Cortex of kidney (tissue), 1 donor: ENCODE measurements around the gene SLFN11.
"Not testable (repeated sequence)": the region's sequence is repeated elsewhere in the genome, so short reads cannot be mapped to it uniquely, and the experiment has no call there.

Source experiments
- DNase-seq: peaks from one replicate; lab custom pipeline; 2025; lab: John Stamatoyannopoulos, UW

SLFN11 gene

GRCh38 chr17:35352284-35352683 is 21.1 kb downstream of the SLFN11 start:
- no peak for DNase-seq

GRCh38 chr17:35350493-35350892 is 22.9 kb downstream of the SLFN11 start:
- DNase-seq = no peak

GRCh38 chr17:35345926-35346771 is 27.3 kb downstream of the SLFN11 start:
- no peak for DNase-seq

- no peak for DNase-seq
Measured at GRCh38 chr17:35345445-35345925, 27.9 kb downstream of the SLFN11 start.

DNA sequence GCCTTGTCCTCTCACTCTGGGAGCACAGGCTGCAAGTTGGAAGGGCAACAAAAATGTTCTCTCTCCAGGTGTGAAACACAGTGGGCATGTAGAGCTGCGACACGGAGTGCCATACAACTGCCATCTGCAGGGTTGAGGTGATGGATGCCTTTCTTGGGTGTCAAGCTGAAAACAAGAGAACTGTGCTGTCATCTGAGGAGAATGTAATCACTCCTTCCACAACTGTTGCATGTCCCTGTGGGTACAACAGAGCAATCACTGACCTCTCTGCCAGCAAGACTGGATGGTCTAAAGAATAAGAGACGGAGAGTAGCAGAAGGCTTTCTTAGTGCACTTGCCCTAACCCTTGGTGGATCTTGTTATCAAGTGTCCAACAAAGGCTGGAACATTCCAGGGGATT is 29.2 kb downstream of the SLFN11 start:
- DNase-seq = no peak

DNA sequence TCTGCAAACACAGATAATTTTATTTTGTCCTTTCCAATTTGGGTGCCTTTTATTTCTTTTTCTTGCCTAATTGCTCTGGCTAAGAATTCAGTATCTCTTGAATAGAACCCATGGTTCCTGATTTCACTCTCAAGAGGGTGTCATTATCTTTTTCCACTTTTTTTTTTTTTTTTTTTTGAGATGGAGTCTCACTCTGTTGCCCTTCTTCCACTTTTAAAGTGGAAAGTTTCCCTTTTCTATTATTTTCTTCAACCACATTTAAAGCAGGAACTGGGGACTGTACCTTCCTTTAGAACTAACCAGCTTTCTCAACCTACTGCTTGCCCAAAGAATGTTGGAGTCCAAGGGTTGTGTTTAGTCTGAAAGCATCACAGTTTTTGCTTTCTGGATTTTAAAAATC is 31.1 kb downstream of the SLFN11 start:
- DNase-seq = no peak

GRCh38 chr17:35341411-35341992 is 31.9 kb downstream of the SLFN11 start:
- DNase-seq = no peak

DNA sequence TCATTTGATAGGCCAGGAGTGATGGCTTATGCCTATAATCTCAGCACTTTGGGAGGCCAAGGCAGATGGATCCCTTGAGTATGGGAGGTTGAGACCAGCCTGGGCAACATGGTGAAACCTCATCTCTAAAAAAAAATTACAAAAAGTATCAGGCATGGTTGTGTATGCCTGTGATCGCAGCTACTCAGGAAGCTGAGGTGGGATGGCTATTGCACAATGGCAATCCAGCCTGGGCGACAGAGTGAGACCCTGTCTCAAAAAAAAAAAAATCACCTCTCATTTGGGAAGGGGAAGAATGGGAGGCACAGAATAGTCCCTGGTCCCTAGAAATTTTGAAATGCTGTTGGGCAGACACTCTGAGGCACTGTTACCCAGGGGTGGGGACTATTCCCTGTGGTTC is 35.2 kb downstream of the SLFN11 start:
- DNase-seq = no peak

DNA sequence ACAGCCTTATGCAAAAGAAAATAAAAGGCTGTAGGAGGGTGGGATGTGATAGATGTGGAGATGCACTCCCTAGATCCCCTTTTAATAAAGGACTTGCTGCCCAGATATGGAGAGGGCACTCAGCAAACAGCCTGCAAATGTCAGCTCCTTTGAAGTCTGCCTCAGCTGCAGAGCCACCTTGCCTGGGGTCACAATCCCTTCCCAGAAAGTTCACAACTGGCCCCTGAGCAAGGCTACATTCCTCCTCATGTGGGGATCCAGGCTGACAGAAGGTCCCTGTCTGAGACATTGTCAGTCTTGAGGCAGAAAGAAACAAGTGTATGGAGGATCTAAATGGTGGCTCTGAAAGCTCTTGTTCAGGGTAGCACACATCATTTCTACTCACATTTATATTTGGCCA is 36.1 kb downstream of the SLFN11 start:
- no peak for DNase-seq

- DNase-seq = not testable (repeated sequence)
Measured at GRCh38 chr17:35333578-35333977, 39.8 kb downstream of the SLFN11 start.

- no peak for DNase-seq
Measured at GRCh38 chr17:35322749-35323148, 50.7 kb downstream of the SLFN11 start.

DNA sequence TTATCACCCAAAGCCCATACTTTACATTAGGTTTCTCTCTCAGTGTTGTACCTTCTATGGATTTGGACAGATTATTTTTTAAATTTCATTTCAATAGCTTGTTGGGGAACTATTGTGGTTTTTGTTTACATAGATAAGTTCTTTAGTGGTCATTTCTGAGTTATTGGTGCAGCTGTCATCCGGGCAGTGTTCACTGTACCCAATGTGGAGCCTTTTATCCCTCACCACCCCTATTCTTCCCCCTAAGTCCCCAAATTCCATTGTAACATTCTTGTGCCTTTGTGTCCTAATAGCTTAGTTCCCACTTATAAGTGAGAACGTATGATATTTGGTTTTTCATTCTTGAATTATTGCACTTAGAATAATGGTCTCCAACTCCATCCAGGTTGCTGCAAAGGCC is 57.5 kb downstream of the SLFN11 start:
- no peak for DNase-seq

DNA sequence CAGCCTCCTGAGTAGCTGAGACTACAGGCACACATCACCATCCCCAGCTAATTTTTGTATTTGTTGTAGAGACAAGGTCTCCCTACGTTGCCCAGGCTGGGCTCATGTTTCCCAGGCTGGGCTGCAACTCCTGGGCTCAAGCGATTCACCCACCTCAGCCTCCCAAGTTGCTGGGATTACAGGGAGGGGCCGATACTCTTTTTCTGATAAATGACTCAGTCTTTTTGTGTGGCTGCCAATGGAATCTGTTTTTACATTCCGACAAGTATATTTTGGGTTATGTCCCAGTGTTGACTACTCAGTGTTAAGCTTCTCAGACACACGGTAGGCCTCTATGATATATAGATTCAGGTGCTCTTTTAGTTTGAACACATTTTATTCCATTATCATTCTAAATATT is 58.1 kb downstream of the SLFN11 start:
- DNase-seq = no peak

- DNase-seq = no peak
Measured at GRCh38 chr17:35314415-35315216, 58.8 kb downstream of the SLFN11 start.

GRCh38 chr17:35313875-35314409 is 59.5 kb downstream of the SLFN11 start:
- no peak for DNase-seq

DNA sequence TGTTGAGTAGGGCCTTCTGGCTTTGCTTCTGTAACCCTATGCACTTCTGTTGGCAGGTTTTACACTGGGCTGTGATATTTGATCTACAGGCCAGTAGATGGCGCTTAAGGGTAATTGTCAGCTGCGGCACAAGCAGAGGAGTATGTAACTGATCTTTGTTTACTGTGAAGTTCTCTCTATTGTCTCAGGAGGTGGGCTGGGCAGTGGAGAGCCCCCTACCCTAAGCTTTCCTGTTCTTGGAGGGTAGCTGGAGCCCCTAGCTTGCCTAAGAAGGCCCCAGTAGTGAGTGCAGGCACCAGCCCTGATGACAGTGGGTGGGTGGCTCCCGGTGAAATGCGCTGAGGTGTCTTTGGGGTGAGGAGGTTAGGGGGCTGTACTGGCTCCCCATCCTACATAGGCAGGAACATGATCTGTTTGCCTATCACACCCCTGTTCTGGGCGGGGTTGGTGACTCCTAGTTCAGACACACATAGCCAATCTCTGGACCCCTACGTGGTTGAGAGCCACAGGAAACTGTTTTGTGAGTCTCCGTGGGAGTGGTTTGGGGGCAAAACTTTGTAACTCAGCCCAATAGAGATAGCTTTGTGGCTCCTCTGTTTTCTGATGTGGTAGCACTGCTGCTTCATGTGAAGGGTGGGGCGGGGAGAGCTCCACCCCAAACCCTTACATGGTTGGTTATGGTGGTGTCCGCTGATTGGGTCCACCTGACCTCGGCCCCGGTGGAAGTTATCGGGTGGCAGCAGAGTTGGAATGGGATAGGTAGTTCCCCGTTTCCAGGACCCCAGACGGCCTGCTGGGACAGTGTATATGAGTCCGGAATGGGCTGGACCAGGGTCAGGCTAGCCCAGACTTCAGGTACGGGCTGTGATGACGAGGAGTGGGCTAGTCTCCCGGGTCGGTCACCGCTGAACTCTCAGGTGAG is 60.4 kb downstream of the SLFN11 start:
- DNase-seq = no peak

DNA sequence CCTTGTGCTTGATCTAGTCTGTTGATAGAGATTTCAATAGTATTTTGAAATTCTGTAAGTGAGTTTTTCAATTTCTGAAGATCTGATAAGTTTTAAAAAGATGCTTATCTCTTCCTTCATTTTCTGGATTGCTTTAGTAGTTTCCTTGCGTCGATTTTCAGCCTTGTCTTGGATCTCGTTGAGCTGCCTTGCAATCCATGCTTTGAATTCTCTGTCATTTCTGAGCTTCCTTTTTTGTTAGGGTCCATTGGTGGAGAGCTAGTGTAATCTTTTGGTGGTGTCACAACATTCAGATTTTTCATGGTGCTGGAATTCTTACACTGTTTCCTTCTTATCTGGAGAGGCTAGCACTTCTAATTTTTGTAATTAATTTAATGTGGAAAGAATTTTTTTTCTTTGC is 61.1 kb downstream of the SLFN11 start:
- DNase-seq = no peak

- DNase-seq = not testable (repeated sequence)
Measured at GRCh38 chr17:35309345-35309744, 64.1 kb downstream of the SLFN11 start.
